ENCODE data around the gene CFAP100.

DNA sequence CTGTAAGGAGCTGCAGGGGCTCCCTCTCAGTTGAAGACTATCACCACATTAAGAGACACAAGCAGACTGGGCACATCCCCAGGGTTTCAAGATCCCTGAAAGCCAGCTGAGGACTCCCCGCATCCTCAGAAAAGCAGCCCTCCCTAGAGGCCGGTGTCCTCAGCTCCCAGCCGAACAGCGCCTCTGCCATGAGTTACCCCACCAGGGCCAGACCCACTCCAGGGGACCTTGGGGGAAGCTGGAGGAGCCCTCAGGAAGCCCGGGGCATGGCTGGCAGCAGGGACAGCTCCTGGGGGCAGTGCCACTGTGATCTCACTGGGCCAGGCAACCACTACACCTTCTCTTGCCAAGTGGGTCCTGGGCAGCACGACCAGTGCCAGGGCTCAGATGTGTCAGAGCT is 45.6 kb upstream of the CFAP100 start:
- TF ChIP-seq, protein P1, sequence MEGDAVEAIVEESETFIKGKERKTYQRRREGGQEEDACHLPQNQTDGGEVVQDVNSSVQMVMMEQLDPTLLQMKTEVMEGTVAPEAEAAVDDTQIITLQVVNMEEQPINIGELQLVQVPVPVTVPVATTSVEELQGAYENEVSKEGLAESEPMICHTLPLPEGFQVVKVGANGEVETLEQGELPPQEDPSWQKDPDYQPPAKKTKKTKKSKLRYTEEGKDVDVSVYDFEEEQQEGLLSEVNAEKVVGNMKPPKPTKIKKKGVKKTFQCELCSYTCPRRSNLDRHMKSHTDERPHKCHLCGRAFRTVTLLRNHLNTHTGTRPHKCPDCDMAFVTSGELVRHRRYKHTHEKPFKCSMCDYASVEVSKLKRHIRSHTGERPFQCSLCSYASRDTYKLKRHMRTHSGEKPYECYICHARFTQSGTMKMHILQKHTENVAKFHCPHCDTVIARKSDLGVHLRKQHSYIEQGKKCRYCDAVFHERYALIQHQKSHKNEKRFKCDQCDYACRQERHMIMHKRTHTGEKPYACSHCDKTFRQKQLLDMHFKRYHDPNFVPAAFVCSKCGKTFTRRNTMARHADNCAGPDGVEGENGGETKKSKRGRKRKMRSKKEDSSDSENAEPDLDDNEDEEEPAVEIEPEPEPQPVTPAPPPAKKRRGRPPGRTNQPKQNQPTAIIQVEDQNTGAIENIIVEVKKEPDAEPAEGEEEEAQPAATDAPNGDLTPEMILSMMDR (conservative IDR thresholded peaks at IDR 0.05): no peak
- TF ChIP-seq ZFX (IDR thresholded peaks at IDR 0.05): no peak

All from C4-2B (cell line).